BLaER1 treated with 17β-estradiol and CSF1 and Interleukin-3, amounts not matched to agents 10 nM and 100 nM (cell line): ENCODE measurements around the gene GAP43.

Source experiments
- H3K27ac ChIP-seq, 11 experiments: shearing (Covaris generic); formaldehyde crosslinking; 2 replicates each; pipeline ENCODE4 v1.8.1; 2022
- H3K27me3 ChIP-seq, 11 experiments: shearing (Covaris generic); formaldehyde crosslinking; 2 replicates each; pipeline ENCODE4 v1.8.1; 2022
- H3K36me3 ChIP-seq, 11 experiments: shearing (Covaris generic); formaldehyde crosslinking; 2 replicates each; pipeline ENCODE4 v1.8.1; 2022
- H3K4me1 ChIP-seq, 10 experiments: shearing (Covaris generic); formaldehyde crosslinking; 2 replicates each; pipeline ENCODE4 v1.8.1; 2022
- H3K4me2 ChIP-seq, 11 experiments: shearing (Covaris generic); formaldehyde crosslinking; 2 replicates each; pipeline ENCODE4 v1.8.1; 2022
- H3K4me3 ChIP-seq, 10 experiments: shearing (Covaris generic); formaldehyde crosslinking; 2 replicates each; pipeline ENCODE4 v1.8.1; 2022
- H3K9ac ChIP-seq, 11 experiments: shearing (Covaris generic); formaldehyde crosslinking; 2 replicates each; pipeline ENCODE4 v1.8.1; 2022
- H3K9me3 ChIP-seq, 11 experiments: shearing (Covaris generic); formaldehyde crosslinking; replicated peaks in 1 of 11; 2 replicates each; pipeline ENCODE4 v1.8.1; 2022
- H4K20me1 ChIP-seq, 11 experiments: shearing (Covaris generic); formaldehyde crosslinking; 2 replicates each; pipeline ENCODE4 v1.8.1; 2022
- Cebpa-rat ChIP-seq, 11 experiments: shearing (Covaris generic); IDR thresholded peaks; 2 replicates each; pipeline ENCODE4 v1.8.1; 2022

GAP43 gene

DNA sequence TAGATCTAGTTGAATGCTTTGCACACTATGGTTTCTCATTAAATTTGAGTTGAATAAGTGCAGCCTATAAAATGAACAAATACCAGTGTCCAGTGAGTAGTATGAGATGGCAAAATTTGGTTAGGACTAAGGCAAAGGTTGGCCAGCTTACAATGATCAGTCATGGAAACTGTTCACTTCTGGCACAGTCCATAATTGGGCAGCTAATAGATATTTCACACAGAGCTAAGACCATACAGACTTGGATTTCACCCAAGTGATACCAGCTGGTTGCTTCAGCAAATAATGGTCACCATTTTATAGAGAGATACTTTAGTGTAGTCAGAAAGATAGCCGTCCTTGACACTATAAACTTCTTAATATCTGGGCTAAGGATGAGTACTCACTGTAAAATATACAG is 15.7 kb downstream of the GAP43 start:
- no peaks in the 10 kb centered on the region for H3K9me3 ChIP-seq
- no peak overlapping the region for H3K9ac ChIP-seq
- TF ChIP-seq Cebpa-rat (IDR thresholded peaks at IDR 0.05): no peak
- no peak overlapping the region for H3K27ac ChIP-seq
- H4K20me1 ChIP-seq: no peaks in the 10 kb centered on the region
- no peaks in the 10 kb centered on the region for H3K27me3 ChIP-seq
- H3K36me3 ChIP-seq: no peaks in the 10 kb centered on the region
- H3K4me1 ChIP-seq: peaks cover 0 to 14% (median 6%) of the 10 kb centered on the region in 10 experiments; a peak in 9 of 20 replicates
- H3K4me2 ChIP-seq: peak overlapping the region in 8 of 11 experiments; percentile 9 to 50 (median 28); a peak in 9 of 22 replicates
- no peak overlapping the region for H3K4me3 ChIP-seq

- H4K20me1 ChIP-seq: no peaks in the 10 kb centered on the region
- H3K9me3 ChIP-seq: no peaks in the 10 kb centered on the region
- H3K27me3 ChIP-seq: no peaks in the 10 kb centered on the region
- no peaks in the 10 kb centered on the region for H3K4me1 ChIP-seq
- no peak overlapping the region for H3K27ac ChIP-seq
- H3K36me3 ChIP-seq: no peaks in the 10 kb centered on the region
- no peak overlapping the region for H3K9ac ChIP-seq
- TF ChIP-seq Cebpa-rat (IDR thresholded peaks at IDR 0.05): no peak
- no peak overlapping the region for H3K4me3 ChIP-seq
- H3K4me2 ChIP-seq: no peak overlapping the region
Measured at GRCh38 chr3:115644391-115644790, 21.1 kb downstream of the GAP43 start.

GRCh38 chr3:115646027-115646690 is 22.8 kb downstream of the GAP43 start:
- no peaks in the 10 kb centered on the region for H3K4me1 ChIP-seq
- no peak overlapping the region for H3K4me2 ChIP-seq
- H4K20me1 ChIP-seq: no peaks in the 10 kb centered on the region
- no peak for TF ChIP-seq Cebpa-rat (IDR thresholded peaks at IDR 0.05)
- H3K27me3 ChIP-seq: no peaks in the 10 kb centered on the region
- H3K27ac ChIP-seq: no peak overlapping the region
- H3K4me3 ChIP-seq: no peak overlapping the region
- H3K36me3 ChIP-seq: no peaks in the 10 kb centered on the region
- H3K9me3 ChIP-seq: no peaks in the 10 kb centered on the region
- H3K9ac ChIP-seq: no peak overlapping the region

DNA sequence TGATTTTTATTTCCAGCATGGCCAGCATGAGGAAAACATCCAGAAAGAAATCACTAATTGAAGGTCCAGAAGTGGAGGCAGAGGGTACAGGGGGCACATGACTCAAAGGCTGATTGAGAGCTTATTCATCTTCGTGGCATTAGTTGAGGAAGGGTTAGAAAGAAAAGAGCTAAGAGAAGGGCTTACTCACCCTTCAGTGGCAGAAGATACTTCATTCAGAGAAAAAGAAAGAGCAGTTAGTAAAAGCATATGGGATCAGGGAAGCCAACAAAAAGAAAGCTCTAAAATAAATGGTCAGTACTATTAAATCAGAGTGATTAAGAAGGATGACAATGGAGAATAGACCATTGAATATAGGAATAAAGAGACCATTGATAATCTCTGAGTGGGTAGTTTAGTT is 25.2 kb downstream of the GAP43 start:
- Histone ChIP-seq H3K4me3 (no peak overlapping the region), H3K27me3 (no peaks in the 10 kb centered on the region), H3K36me3 (no peaks in the 10 kb centered on the region), H3K27ac (no peak overlapping the region), H4K20me1 (no peaks in the 10 kb centered on the region), H3K4me1 (0 out of 20 replicates have a peak, but pooled peaks cover 0 to 3% (median 0%) of the 10 kb centered on the region in 10 experiments), H3K4me2 (no peak overlapping the region), H3K9me3 (no peaks in the 10 kb centered on the region), H3K9ac (no peak overlapping the region)
- no peak for TF ChIP-seq Cebpa-rat (IDR thresholded peaks at IDR 0.05)

GRCh38 chr3:115651087-115651486 is 27.8 kb downstream of the GAP43 start:
- TF ChIP-seq Cebpa-rat (IDR thresholded peaks at IDR 0.05): no peak
- no peak overlapping the region for H3K27ac ChIP-seq
- H3K4me1 ChIP-seq: 0 out of 20 replicates have a peak, but pooled peaks cover 0 to 3% (median 0%) of the 10 kb centered on the region in 10 experiments

DNA sequence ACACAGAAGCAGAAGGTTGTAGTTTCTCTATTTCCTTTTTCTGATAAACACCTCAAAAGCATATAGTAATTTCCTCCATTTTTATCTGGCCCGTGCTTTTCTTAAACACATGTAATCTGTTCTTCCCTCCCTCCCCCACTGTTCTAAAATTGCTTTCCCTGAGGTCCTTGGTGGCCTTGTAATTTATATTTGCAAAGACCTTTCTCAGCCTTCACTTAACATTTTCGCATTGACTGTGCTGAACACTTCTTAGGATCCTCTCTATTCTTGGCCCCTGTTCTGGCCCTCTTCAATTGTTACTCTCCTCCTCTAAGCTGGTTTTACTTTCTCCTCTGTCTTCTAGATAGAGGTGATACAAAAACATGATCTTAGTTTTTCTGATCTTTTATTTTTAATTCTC is 28.3 kb downstream of the GAP43 start:
- Histone ChIP-seq H3K4me2 (no peak overlapping the region), H3K9me3 (no peaks in the 10 kb centered on the region), H3K9ac (no peak overlapping the region), H3K4me1 (peaks cover 0 to 3% (median under 1%) of the 10 kb centered on the region in 10 experiments; a peak in 6 of 20 replicates), H3K4me3 (no peak overlapping the region), H3K27me3 (no peaks in the 10 kb centered on the region), H3K36me3 (no peaks in the 10 kb centered on the region), H4K20me1 (no peaks in the 10 kb centered on the region), H3K27ac (no peak overlapping the region)
- no peak for TF ChIP-seq Cebpa-rat (IDR thresholded peaks at IDR 0.05)

More at GRCh38 chr3:115651087-115651486, 27.8 kb downstream of the GAP43 start:
- no peak overlapping the region for H3K9ac ChIP-seq
- H3K4me3 ChIP-seq: no peak overlapping the region
- no peaks in the 10 kb centered on the region for H3K36me3 ChIP-seq
- no peaks in the 10 kb centered on the region for H4K20me1 ChIP-seq
- no peak overlapping the region for H3K4me2 ChIP-seq
- H3K27me3 ChIP-seq: no peaks in the 10 kb centered on the region
- no peaks in the 10 kb centered on the region for H3K9me3 ChIP-seq

GRCh38 chr3:115652738-115653137 is 29.4 kb downstream of the GAP43 start:
- Histone ChIP-seq H3K4me1 (peaks cover 8 to 13% (median 11%) of the 10 kb centered on the region in 10 experiments), H3K9ac (no peak overlapping the region), H3K4me3 (no peak overlapping the region), H3K36me3 (no peaks in the 10 kb centered on the region), H4K20me1 (no peaks in the 10 kb centered on the region), H3K9me3 (no peaks in the 10 kb centered on the region), H3K4me2 (no peak overlapping the region), H3K27ac (no peak overlapping the region), H3K27me3 (no peaks in the 10 kb centered on the region)
- no peak for TF ChIP-seq Cebpa-rat (IDR thresholded peaks at IDR 0.05)

DNA sequence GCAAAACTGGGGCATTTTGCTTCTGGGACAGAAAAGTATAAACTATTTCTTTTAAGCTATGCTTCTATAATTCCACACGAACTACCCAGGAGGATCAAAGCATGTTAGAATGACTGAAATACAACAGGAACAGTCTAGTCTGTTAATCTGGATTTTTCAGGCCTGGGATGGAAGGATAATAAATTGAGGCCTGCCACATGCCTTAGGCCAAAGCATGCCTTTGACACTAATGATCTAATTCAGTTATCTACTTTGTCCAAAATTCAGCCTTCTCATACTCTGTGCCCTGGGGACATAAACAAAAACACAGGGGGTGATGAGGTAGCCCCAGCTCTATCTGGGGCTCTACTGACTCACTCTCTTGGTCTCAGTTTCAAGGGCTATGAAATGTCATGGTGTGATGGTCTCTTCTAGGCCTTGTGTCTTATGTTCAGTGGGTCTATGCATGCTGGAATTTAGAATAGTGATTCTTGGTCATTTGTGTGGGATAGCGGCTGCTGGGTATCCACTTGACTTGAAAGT is 32.5 kb downstream of the GAP43 start:
- no peaks in the 10 kb centered on the region for H3K9me3 ChIP-seq
- TF ChIP-seq Cebpa-rat (IDR thresholded peaks at IDR 0.05): no peak
- H3K4me3 ChIP-seq: no peak overlapping the region
- no peak overlapping the region for H3K27ac ChIP-seq
- no peaks in the 10 kb centered on the region for H3K36me3 ChIP-seq
- no peak overlapping the region for H3K4me2 ChIP-seq
- H3K4me1 ChIP-seq: peaks cover 23 to 42% (median 35%) of the 10 kb centered on the region in 10 experiments
- H4K20me1 ChIP-seq: no peaks in the 10 kb centered on the region
- H3K27me3 ChIP-seq: peaks cover 0 to 6% (median 0%) of the 10 kb centered on the region in 11 experiments; a peak in 2 of 22 replicates
- no peak overlapping the region for H3K9ac ChIP-seq

- no peak for TF ChIP-seq Cebpa-rat (IDR thresholded peaks at IDR 0.05)
Measured at GRCh38 chr3:115657168-115657567, 33.9 kb downstream of the GAP43 start.

More at GRCh38 chr3:115657168-115657567, 33.9 kb downstream of the GAP43 start:
- Histone ChIP-seq H4K20me1 (no peaks in the 10 kb centered on the region), H3K27me3 (peaks cover 0 to 10% (median 0%) of the 10 kb centered on the region in 11 experiments; a peak in 3 of 22 replicates), H3K4me2 (peak overlapping the region; percentile 70 to 89 (median 85); a peak in 21 of 22 replicates), H3K36me3 (no peaks in the 10 kb centered on the region), H3K9ac (peak overlapping the region in 8 of 11 experiments; percentile 81 to 94 (median 90); a peak in 13 of 22 replicates), H3K4me1 (peaks cover 23 to 52% (median 44%) of the 10 kb centered on the region in 10 experiments), H3K4me3 (peak overlapping the region in 6 of 10 experiments; percentile 57 to 78 (median 66); a peak in 9 of 20 replicates), H3K9me3 (no peaks in the 10 kb centered on the region), H3K27ac (peak overlapping the region in 9 of 11 experiments; percentile 89 to 98 (median 95); a peak in 17 of 22 replicates)
